ENCODE results near the gene TEKTIP1.

GRCh38 chr19:3591876-3592613 is 53.1 kb downstream of the TEKTIP1 start:
- TF ChIP-seq BHLHE40 (IDR thresholded peaks at IDR 0.05; ENCODE audit: borderline replicate concordance) = no peak
- no peak for TF ChIP-seq HDGF (IDR thresholded peaks at IDR 0.05; ENCODE audit: borderline replicate concordance)
- TF ChIP-seq CTBP1 (IDR thresholded peaks at IDR 0.05; ENCODE audit: borderline replicate concordance) = no peak
- TF ChIP-seq FOXM1 (IDR thresholded peaks at IDR 0.05; ENCODE audit: borderline replicate concordance) = no peak
- TF ChIP-seq ELF4 (IDR thresholded peaks at IDR 0.05) = no peak
- TF ChIP-seq FOXK2 (IDR thresholded peaks at IDR 0.05) = no peak
- TF ChIP-seq LEF1 (IDR thresholded peaks at IDR 0.05; ENCODE audit: borderline replicate concordance) = no peak
- no peak for TF ChIP-seq FOXA1 (IDR thresholded peaks at IDR 0.05)

Data from HEK293T (cell line).